Muscle layer of duodenum (tissue), 2 donors: ENCODE results near the gene SLC16A4.

Source experiments
- H3K27ac ChIP-seq: one replicate; pipeline ENCODE4 v1.7.0; 2013; ENCODE audit warnings: mild to moderate bottlenecking, low read length
- H3K27me3 ChIP-seq: one replicate; pipeline ENCODE4 v1.7.0; 2013; ENCODE audit warnings: low read depth, mild to moderate bottlenecking, control low read depth, low read length
- H3K36me3 ChIP-seq, 2 donors: one replicate each; pipeline ENCODE4 v1.7.0; 2013; ENCODE audit warnings: low read length in 2 of 2, control low read depth in 1 of 2, mild to moderate bottlenecking in 1 of 2; ENCODE audit not compliant: insufficient read depth in 2 of 2, control insufficient read depth in 1 of 2
- H3K4me1 ChIP-seq, 2 donors: one replicate each; pipeline ENCODE4 v1.7.0; 2013; ENCODE audit warnings: low read length in 2 of 2, mild to moderate bottlenecking in 2 of 2, control low read depth in 1 of 2, moderate library complexity in 1 of 2; ENCODE audit not compliant: insufficient read depth in 2 of 2, control insufficient read depth in 1 of 2
- H3K4me3 ChIP-seq, 2 donors: one replicate each; pipeline ENCODE4 v1.7.0; 2013; ENCODE audit warnings: low read length in 2 of 2, low read depth in 1 of 2, mild to moderate bottlenecking in 1 of 2
- H3K9me3 ChIP-seq, 2 donors: one replicate each; pipeline ENCODE4 v1.7.0; 2013; ENCODE audit warnings: low read length in 2 of 2, control low read depth in 1 of 2, mild to moderate bottlenecking in 1 of 2; ENCODE audit not compliant: control insufficient read depth in 1 of 2
- donor health status: healthy.

SLC16A4 gene

GRCh38 chr1:110350360-110350759 lies 40.5 kb downstream of the SLC16A4 start:
- peaks cover 6 to 33% of the 10 kb centered on the region in 2 donors for H3K4me1 ChIP-seq
- H3K27ac ChIP-seq = no peak overlapping the region
- no peaks in the 10 kb centered on the region for H3K27me3 ChIP-seq
- H3K9me3 ChIP-seq = no peaks in the 10 kb centered on the region
- H3K4me3 ChIP-seq = no peak overlapping the region
- peaks cover 8 to 12% of the 10 kb centered on the region in 2 donors for H3K36me3 ChIP-seq

GRCh38 chr1:110348771-110349170 lies 42.1 kb downstream of the SLC16A4 start:
- no peak overlapping the region for H3K4me3 ChIP-seq
- H3K9me3 ChIP-seq = no peaks in the 10 kb centered on the region
- H3K27me3 ChIP-seq = no peaks in the 10 kb centered on the region
- no peak overlapping the region for H3K27ac ChIP-seq
- H3K36me3 ChIP-seq = peaks cover 8 to 15% of the 10 kb centered on the region in 2 donors
- peaks cover 9 to 46% of the 10 kb centered on the region in 2 donors for H3K4me1 ChIP-seq

- peaks cover 12 to 15% of the 10 kb centered on the region in 2 donors for H3K36me3 ChIP-seq
- H3K4me3 ChIP-seq = no peak overlapping the region
- no peak overlapping the region for H3K27ac ChIP-seq
- peaks cover 16 to 53% of the 10 kb centered on the region in 2 donors for H3K4me1 ChIP-seq
- no peaks in the 10 kb centered on the region for H3K27me3 ChIP-seq
- no peaks in the 10 kb centered on the region for H3K9me3 ChIP-seq
Observed at GRCh38 chr1:110348050-110348449, 42.8 kb downstream of the SLC16A4 start.

- peak overlapping the region in 1 of 2 donors; percentile 29 for H3K4me3 ChIP-seq
- H3K27me3 ChIP-seq = no peaks in the 10 kb centered on the region
- H3K9me3 ChIP-seq = no peaks in the 10 kb centered on the region
- peaks cover 15 to 16% of the 10 kb centered on the region in 2 donors for H3K36me3 ChIP-seq
- H3K4me1 ChIP-seq = peaks cover 22 to 60% of the 10 kb centered on the region in 2 donors
- no peak overlapping the region for H3K27ac ChIP-seq
Observed at GRCh38 chr1:110347182-110347893, 43.5 kb downstream of the SLC16A4 start.

GRCh38 chr1:110346690-110347089 lies 44.1 kb downstream of the SLC16A4 start:
- Histone ChIP-seq H3K27me3 (no peaks in the 10 kb centered on the region), H3K4me1 (peaks cover 28 to 67% of the 10 kb centered on the region in 2 donors), H3K4me3 (no peak overlapping the region), H3K27ac (no peak overlapping the region), H3K36me3 (peaks cover 20 to 23% of the 10 kb centered on the region in 2 donors), H3K9me3 (no peaks in the 10 kb centered on the region)

GRCh38 chr1:110345480-110345879 lies 45.3 kb downstream of the SLC16A4 start:
- H3K4me3 ChIP-seq = no peak overlapping the region
- peaks cover 36 to 79% of the 10 kb centered on the region in 2 donors for H3K4me1 ChIP-seq
- no peaks in the 10 kb centered on the region for H3K27me3 ChIP-seq
- no peak overlapping the region for H3K27ac ChIP-seq
- H3K36me3 ChIP-seq = peaks cover 30 to 33% of the 10 kb centered on the region in 2 donors
- no peaks in the 10 kb centered on the region for H3K9me3 ChIP-seq

- Histone ChIP-seq H3K27me3 (no peaks in the 10 kb centered on the region), H3K4me3 (no peak overlapping the region), H3K27ac (no peak overlapping the region), H3K36me3 (peaks cover 33 to 34% of the 10 kb centered on the region in 2 donors), H3K9me3 (no peaks in the 10 kb centered on the region), H3K4me1 (peaks cover 40 to 83% of the 10 kb centered on the region in 2 donors)
Observed at GRCh38 chr1:110344152-110344551, 46.7 kb downstream of the SLC16A4 start.

GRCh38 chr1:110343249-110343648 lies 47.6 kb downstream of the SLC16A4 start:
- H3K4me3 ChIP-seq = peak overlapping the region in 1 of 2 donors; percentile 96
- no peak overlapping the region for H3K27ac ChIP-seq
- no peaks in the 10 kb centered on the region for H3K9me3 ChIP-seq
- peaks cover 33 to 38% of the 10 kb centered on the region in 2 donors for H3K36me3 ChIP-seq
- H3K27me3 ChIP-seq = no peaks in the 10 kb centered on the region
- peaks cover 40 to 74% of the 10 kb centered on the region in 2 donors for H3K4me1 ChIP-seq

GRCh38 chr1:110341872-110342331 lies 48.9 kb downstream of the SLC16A4 start:
- H3K27ac ChIP-seq = no peak overlapping the region
- peaks cover 29 to 32% of the 10 kb centered on the region in 2 donors for H3K36me3 ChIP-seq
- peaks cover 34 to 61% of the 10 kb centered on the region in 2 donors for H3K4me1 ChIP-seq
- peak overlapping the region; percentile 95 to 96 for H3K4me3 ChIP-seq
- H3K27me3 ChIP-seq = no peaks in the 10 kb centered on the region
- no peaks in the 10 kb centered on the region for H3K9me3 ChIP-seq

- Histone ChIP-seq H3K9me3 (no peaks in the 10 kb centered on the region), H3K4me1 (peaks cover 34 to 56% of the 10 kb centered on the region in 2 donors), H3K36me3 (peaks cover 25 to 26% of the 10 kb centered on the region in 2 donors), H3K27ac (no peak overlapping the region), H3K27me3 (no peaks in the 10 kb centered on the region), H3K4me3 (peak overlapping the region; percentile 95 to 96)
Observed at GRCh38 chr1:110341146-110341871, 49.5 kb downstream of the SLC16A4 start.

GRCh38 chr1:110340207-110340468 lies 50.7 kb downstream of the SLC16A4 start:
- H3K4me3 ChIP-seq = peak overlapping the region; percentile 95 to 96
- no peaks in the 10 kb centered on the region for H3K27me3 ChIP-seq
- peak overlapping the region; percentile 87 for H3K27ac ChIP-seq
- no peaks in the 10 kb centered on the region for H3K9me3 ChIP-seq
- peaks cover 25 to 26% of the 10 kb centered on the region in 2 donors for H3K36me3 ChIP-seq
- H3K4me1 ChIP-seq = peaks cover 34 to 51% of the 10 kb centered on the region in 2 donors
